ENCODE data around the gene ATP5F1E.

DNA sequence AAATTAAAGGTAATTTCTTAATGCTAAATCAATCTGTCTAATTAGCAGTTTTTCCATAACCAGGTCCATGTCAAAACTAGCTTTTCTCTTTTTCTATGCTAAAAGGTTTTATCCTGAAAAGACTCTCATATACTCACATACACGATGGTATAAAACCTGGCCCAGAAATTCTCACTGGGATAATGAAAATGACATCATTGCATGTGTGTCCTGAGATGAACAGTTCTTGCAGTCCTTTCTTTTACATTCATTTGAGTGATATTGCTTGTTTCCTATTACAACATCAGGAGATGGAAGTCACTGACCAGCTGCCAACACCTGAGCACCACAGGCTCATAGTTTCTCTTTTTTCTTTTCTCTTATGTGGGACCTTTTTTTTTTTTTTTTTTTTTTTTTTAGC is 18.3 kb upstream of the ATP5F1E start:
- TF ChIP-seq CTCF (IDR thresholded peaks at IDR 0.05) (no peak), POLR2A (IDR thresholded peaks at IDR 0.05) (no peak)

All from adrenal gland (tissue), 5 donors.